ENCODE data around the gene MSI2. TPM values are rescaled to one million over a fixed set of nuclear protein-coding genes. Genes with fewer than 3 reads are reported as not detected.

MSI2 gene
- polyA plus RNA-seq, 1 of the 3 experiments (the other 2 are of a cell fraction) = 24.1 TPM

DNA sequence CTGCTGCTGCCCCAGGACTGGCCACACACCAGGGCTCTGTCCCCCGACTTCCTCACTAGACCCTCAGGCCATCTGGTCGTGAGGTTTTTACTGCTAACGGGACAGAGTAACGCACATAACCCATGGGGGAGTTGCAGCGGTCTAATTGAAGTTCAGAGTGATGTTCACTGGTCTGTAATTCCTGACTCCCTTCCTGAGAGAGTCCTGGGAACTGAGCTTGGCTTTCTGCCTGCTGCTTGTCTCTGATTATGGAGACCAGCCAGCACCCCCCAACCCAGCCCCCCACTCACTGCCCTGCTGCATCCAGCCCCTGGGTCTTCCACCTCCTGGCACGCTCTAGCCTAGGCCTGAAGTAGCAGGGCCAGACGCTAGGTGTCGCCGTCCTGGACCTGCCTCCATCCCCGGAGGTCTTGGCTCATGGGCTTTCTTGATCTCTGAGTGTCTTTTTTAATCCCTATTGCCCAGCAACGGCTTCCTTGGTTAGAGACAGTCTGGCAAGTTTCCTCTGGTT is 295.8 kb downstream of the MSI2 start:
- H3K27me3 ChIP-seq (ENCODE audit: insufficient read depth) = no peaks in the 10 kb centered on the region
- WGBS (ENCODE audit: low lambda C conversion rate) = 70% methylated on average over 11 of the region's 11 CpGs
- H3K9ac ChIP-seq = no peak overlapping the region
- ChIA-PET POLR2A (interaction anchor here (0.6 to 3.0 kb wide), 15 partner anchors 10 to 231 kb away, joined by 3 to 13 read pairs (median 4); no protein-coding TSS in a partner anchor), CTCF (interaction anchor here (0.6 to 20.1 kb wide), 42 partner anchors 8 to 309 kb away, joined by 3 to 141 read pairs (median 4); no protein-coding TSS in a partner anchor)
- no peak overlapping the region for H2AFZ ChIP-seq (ENCODE audit: low read depth)
- peaks cover 6 to 86% of the 10 kb centered on the region in 2 experiments; a peak in 2 of 4 replicates for H3K4me1 ChIP-seq (ENCODE audit: control insufficient read depth in 1 of 2, insufficient read depth in 2 of 2, low read depth in 1 of 2, low read length in 1 of 2)
- 0 out of 2 replicates have a peak, but pooled peaks cover 4% of the 10 kb centered on the region for H3K79me2 ChIP-seq (ENCODE audit: insufficient read depth)
- no peaks in the 10 kb centered on the region for H3K36me3 ChIP-seq (replicated peaks in 1 of 2; ENCODE audit: control insufficient read depth in 1 of 2, insufficient read depth in 2 of 2, low read length in 1 of 2)
- no peaks in the 10 kb centered on the region for H3F3A ChIP-seq (replicated peaks; ENCODE audit: insufficient read depth)
- DNase-seq = peak; percentile 84
- peak overlapping the region in 1 of 2 experiments; percentile 99; a peak in 2 of 4 replicates for H3K27ac ChIP-seq (ENCODE audit: low read depth in 2 of 2, low read length in 1 of 2)
- no peak overlapping the region for H3K4me3 ChIP-seq (ENCODE audit: low read depth in 2 of 2, low read length in 1 of 2)
- H3K9me3 ChIP-seq = no peaks in the 10 kb centered on the region
- no peaks in the 10 kb centered on the region for H3K9me2 ChIP-seq
- no peaks in the 10 kb centered on the region for H4K20me1 ChIP-seq (ENCODE audit: insufficient read depth)
- no peak overlapping the region for H3K4me2 ChIP-seq
- TF ChIP-seq REST (IDR thresholded peaks at IDR 0.05; ENCODE audit: low read depth, low read length) (no peak), GATA2 (CRISPR knock-in tag; IDR thresholded peaks at IDR 0.05) (peak; percentile 26; the same call in 1 of the 2 replicates), FOSL2 (IDR thresholded peaks at IDR 0.05; ENCODE audit: borderline replicate concordance, low read depth) (no peak), MEF2A (IDR thresholded peaks at IDR 0.05; ENCODE audit: borderline replicate concordance, low read depth) (no peak), RXRA (IDR thresholded peaks at IDR 0.05; ENCODE audit: borderline replicate concordance, low read depth) (no peak), TEAD4 (IDR thresholded peaks at IDR 0.05; ENCODE audit: borderline replicate concordance, insufficient read depth) (no peak), FOXM1 (IDR thresholded peaks at IDR 0.05; ENCODE audit: low read depth) (no peak), NFIC (IDR thresholded peaks at IDR 0.05; ENCODE audit: borderline replicate concordance) (no peak), JUND (IDR thresholded peaks at IDR 0.05) (no peak), SMC3 (IDR thresholded peaks at IDR 0.05; ENCODE audit: low read depth, low read length) (peak; percentile 41; the same call in 1 of the 2 replicates), ELF1 (IDR thresholded peaks at IDR 0.05) (no peak), YY1 (IDR thresholded peaks at IDR 0.05; ENCODE audit: low read depth) (no peak), POLR2AphosphoS5 (IDR thresholded peaks at IDR 0.05; ENCODE audit: low read depth, low read length) (no peak), RAD21 (IDR thresholded peaks at IDR 0.05; ENCODE audit: low read length) (peak; percentile 65), MXI1 (IDR thresholded peaks at IDR 0.05; ENCODE audit: low read depth, low read length) (no peak), SIN3A (IDR thresholded peaks at IDR 0.05; ENCODE audit: borderline replicate concordance, low read depth, low read length) (no peak)
- TF ChIP-seq, protein P1, sequence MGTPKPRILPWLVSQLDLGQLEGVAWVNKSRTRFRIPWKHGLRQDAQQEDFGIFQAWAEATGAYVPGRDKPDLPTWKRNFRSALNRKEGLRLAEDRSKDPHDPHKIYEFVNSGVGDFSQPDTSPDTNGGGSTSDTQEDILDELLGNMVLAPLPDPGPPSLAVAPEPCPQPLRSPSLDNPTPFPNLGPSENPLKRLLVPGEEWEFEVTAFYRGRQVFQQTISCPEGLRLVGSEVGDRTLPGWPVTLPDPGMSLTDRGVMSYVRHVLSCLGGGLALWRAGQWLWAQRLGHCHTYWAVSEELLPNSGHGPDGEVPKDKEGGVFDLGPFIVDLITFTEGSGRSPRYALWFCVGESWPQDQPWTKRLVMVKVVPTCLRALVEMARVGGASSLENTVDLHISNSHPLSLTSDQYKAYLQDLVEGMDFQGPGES (IDR thresholded peaks at IDR 0.05; ENCODE audit: low read depth, low read length) = no peak
- TF ChIP-seq, protein P2, sequence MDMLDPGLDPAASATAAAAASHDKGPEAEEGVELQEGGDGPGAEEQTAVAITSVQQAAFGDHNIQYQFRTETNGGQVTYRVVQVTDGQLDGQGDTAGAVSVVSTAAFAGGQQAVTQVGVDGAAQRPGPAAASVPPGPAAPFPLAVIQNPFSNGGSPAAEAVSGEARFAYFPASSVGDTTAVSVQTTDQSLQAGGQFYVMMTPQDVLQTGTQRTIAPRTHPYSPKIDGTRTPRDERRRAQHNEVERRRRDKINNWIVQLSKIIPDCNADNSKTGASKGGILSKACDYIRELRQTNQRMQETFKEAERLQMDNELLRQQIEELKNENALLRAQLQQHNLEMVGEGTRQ (IDR thresholded peaks at IDR 0.05; ENCODE audit: borderline replicate concordance, low read depth, low read length) = no peak
- TF ChIP-seq, protein P3, sequence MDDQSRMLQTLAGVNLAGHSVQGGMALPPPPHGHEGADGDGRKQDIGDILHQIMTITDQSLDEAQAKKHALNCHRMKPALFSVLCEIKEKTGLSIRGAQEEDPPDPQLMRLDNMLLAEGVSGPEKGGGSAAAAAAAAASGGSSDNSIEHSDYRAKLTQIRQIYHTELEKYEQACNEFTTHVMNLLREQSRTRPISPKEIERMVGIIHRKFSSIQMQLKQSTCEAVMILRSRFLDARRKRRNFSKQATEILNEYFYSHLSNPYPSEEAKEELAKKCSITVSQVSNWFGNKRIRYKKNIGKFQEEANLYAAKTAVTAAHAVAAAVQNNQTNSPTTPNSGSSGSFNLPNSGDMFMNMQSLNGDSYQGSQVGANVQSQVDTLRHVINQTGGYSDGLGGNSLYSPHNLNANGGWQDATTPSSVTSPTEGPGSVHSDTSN (IDR thresholded peaks at IDR 0.05) = no peak
- TF ChIP-seq, protein P4, sequence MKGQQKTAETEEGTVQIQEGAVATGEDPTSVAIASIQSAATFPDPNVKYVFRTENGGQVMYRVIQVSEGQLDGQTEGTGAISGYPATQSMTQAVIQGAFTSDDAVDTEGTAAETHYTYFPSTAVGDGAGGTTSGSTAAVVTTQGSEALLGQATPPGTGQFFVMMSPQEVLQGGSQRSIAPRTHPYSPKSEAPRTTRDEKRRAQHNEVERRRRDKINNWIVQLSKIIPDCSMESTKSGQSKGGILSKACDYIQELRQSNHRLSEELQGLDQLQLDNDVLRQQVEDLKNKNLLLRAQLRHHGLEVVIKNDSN (IDR thresholded peaks at IDR 0.05; ENCODE audit: borderline replicate concordance, low read depth) = no peak
- TF ChIP-seq, protein P5, sequence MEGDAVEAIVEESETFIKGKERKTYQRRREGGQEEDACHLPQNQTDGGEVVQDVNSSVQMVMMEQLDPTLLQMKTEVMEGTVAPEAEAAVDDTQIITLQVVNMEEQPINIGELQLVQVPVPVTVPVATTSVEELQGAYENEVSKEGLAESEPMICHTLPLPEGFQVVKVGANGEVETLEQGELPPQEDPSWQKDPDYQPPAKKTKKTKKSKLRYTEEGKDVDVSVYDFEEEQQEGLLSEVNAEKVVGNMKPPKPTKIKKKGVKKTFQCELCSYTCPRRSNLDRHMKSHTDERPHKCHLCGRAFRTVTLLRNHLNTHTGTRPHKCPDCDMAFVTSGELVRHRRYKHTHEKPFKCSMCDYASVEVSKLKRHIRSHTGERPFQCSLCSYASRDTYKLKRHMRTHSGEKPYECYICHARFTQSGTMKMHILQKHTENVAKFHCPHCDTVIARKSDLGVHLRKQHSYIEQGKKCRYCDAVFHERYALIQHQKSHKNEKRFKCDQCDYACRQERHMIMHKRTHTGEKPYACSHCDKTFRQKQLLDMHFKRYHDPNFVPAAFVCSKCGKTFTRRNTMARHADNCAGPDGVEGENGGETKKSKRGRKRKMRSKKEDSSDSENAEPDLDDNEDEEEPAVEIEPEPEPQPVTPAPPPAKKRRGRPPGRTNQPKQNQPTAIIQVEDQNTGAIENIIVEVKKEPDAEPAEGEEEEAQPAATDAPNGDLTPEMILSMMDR (IDR thresholded peaks at IDR 0.05) = peak; percentile 52
- TF ChIP-seq, protein P6, sequence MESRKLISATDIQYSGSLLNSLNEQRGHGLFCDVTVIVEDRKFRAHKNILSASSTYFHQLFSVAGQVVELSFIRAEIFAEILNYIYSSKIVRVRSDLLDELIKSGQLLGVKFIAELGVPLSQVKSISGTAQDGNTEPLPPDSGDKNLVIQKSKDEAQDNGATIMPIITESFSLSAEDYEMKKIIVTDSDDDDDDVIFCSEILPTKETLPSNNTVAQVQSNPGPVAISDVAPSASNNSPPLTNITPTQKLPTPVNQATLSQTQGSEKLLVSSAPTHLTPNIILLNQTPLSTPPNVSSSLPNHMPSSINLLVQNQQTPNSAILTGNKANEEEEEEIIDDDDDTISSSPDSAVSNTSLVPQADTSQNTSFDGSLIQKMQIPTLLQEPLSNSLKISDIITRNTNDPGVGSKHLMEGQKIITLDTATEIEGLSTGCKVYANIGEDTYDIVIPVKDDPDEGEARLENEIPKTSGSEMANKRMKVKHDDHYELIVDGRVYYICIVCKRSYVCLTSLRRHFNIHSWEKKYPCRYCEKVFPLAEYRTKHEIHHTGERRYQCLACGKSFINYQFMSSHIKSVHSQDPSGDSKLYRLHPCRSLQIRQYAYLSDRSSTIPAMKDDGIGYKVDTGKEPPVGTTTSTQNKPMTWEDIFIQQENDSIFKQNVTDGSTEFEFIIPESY (IDR thresholded peaks at IDR 0.05; ENCODE audit: borderline replicate concordance, low read depth) = no peak
